Osteoblast (primary cell): Measurements from ENCODE around the gene SMG1. TPM values are rescaled to one million over a fixed set of nuclear protein-coding genes. Genes with fewer than 3 reads are reported as not detected.

ENCODE experiments used
- DNase-seq: peaks from one replicate; pipeline ENCODE4 v3.0.0; 2011; ENCODE audit warnings: low spot score, mixed read lengths; ENCODE audit not compliant: insufficient read length; ENCODE audit errors: missing footprints
- H2AFZ ChIP-seq: 2 replicates; pipeline ENCODE4 v1.6.0; 2011; ENCODE audit warnings: mild to moderate bottlenecking, low read length
- H3K27ac ChIP-seq: 2 replicates; pipeline ENCODE4 v1.5.1; 2011; ENCODE audit warnings: mild to moderate bottlenecking, low read depth, low read length, moderate library complexity
- H3K27me3 ChIP-seq: 2 replicates; pipeline ENCODE4 v1.6.0; 2012; ENCODE audit warnings: mild to moderate bottlenecking, control low read depth, inconsistent platforms, low read length, moderate library complexity; ENCODE audit not compliant: insufficient read depth
- H3K36me3 ChIP-seq: 2 replicates; pipeline ENCODE4 v1.5.1; 2011; ENCODE audit warnings: mild to moderate bottlenecking, low read length, control low read depth, moderate library complexity; ENCODE audit not compliant: insufficient read depth
- H3K4me1 ChIP-seq: 2 replicates; pipeline ENCODE4 v1.5.1; 2011; ENCODE audit warnings: mild to moderate bottlenecking, low read length, control low read depth, moderate library complexity; ENCODE audit not compliant: insufficient read depth
- H3K4me2 ChIP-seq: 2 replicates; pipeline ENCODE4 v1.6.0; 2011; ENCODE audit warnings: mild to moderate bottlenecking, low read length; ENCODE audit not compliant: insufficient read depth
- H3K4me3 ChIP-seq: fragments of 200-600 bp; sonication (generic); 3 replicates; pipeline ENCODE4 v1.5.1; 2012; ENCODE audit warnings: mild to moderate bottlenecking, low read length, inconsistent platforms; ENCODE audit not compliant: insufficient read depth
- H3K79me2 ChIP-seq: 2 replicates; pipeline ENCODE4 v1.6.0; 2012; ENCODE audit warnings: mild to moderate bottlenecking, low read length, control low read depth, inconsistent platforms; ENCODE audit not compliant: insufficient read depth
- H3K9me3 ChIP-seq: 2 replicates; pipeline ENCODE4 v1.5.1; 2011; ENCODE audit warnings: low read depth, low read length, control low read depth
- H4K20me1 ChIP-seq: 2 replicates; pipeline ENCODE4 v1.6.0; 2012; ENCODE audit warnings: mild to moderate bottlenecking, low read length, control low read depth; ENCODE audit not compliant: insufficient read depth
- CTCF ChIP-seq: IDR thresholded peaks from 2 replicates; pipeline ENCODE4 v1.5.1; 2011; ENCODE audit warnings: mild to moderate bottlenecking, low read depth, low read length, moderate library complexity; ENCODE audit errors: extremely low read depth
- total RNA-seq: library from RNA; depleted of rRNA; stranded (reverse); fragments of >200 nt; gene quantifications from 2 replicates; pipeline ENCODE4 v1.2.3, GENCODE V29; 2012

The SMG1 gene
- total RNA-seq, 1 donor, result 101 TPM

GRCh38 chr16:18803569-18804462 is 122.4 kb downstream of the SMG1 start:
- peak overlapping the region; percentile 41 for H3K4me2 ChIP-seq
- H3K27me3 ChIP-seq, result no peaks in the 10 kb centered on the region
- H4K20me1 ChIP-seq, result peaks cover 17% of the 10 kb centered on the region
- H3K36me3 ChIP-seq, result peaks cover 10% of the 10 kb centered on the region
- peaks cover 37% of the 10 kb centered on the region for H3K79me2 ChIP-seq
- peak overlapping the region; percentile 63 for H3K27ac ChIP-seq
- H3K4me1 ChIP-seq, result peaks cover 30% of the 10 kb centered on the region
- no peak overlapping the region for H3K4me3 ChIP-seq
- DNase-seq, result no peak
- H2AFZ ChIP-seq, result no peak overlapping the region
- H3K9me3 ChIP-seq, result no peaks in the 10 kb centered on the region
- TF ChIP-seq CTCF, result no peak

DNA sequence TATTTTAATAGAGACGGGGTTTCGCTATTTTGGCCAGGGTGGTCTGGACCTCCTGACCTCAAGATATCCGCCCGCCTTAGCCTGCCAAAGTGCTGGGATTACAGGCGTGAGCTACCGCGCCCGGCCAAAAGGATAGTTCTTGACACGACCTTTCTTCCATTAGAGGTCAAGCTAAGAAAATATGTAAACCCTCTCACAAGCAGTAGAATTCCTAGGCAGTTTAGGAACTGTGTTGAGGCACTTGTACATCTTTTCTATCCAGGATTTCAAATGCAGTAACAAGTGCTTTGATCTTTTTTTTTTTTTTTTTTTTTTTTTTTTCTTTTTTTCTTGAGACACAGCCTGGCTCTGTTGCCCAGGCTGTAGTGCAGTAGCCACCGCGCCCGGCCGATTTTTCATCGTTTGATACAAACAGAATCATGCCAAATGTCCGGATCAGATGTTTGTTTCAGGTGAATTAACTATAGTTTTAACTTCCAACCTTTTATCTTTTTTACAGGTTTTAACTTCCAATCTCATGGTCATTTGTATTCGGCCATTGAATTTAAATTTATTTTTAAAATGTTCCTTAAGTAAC is 123.4 kb downstream of the SMG1 start:
- Histone ChIP-seq H3K36me3 (peaks cover 12% of the 10 kb centered on the region), H3K4me3 (no peak overlapping the region), H3K79me2 (peaks cover 47% of the 10 kb centered on the region), H3K27ac (no peak overlapping the region), H2AFZ (no peak overlapping the region), H3K4me1 (peaks cover 38% of the 10 kb centered on the region), H3K27me3 (no peaks in the 10 kb centered on the region), H4K20me1 (peaks cover 21% of the 10 kb centered on the region), H3K9me3 (no peaks in the 10 kb centered on the region), H3K4me2 (no peak overlapping the region)
- no peak for DNase-seq
- TF ChIP-seq CTCF, result no peak

DNA sequence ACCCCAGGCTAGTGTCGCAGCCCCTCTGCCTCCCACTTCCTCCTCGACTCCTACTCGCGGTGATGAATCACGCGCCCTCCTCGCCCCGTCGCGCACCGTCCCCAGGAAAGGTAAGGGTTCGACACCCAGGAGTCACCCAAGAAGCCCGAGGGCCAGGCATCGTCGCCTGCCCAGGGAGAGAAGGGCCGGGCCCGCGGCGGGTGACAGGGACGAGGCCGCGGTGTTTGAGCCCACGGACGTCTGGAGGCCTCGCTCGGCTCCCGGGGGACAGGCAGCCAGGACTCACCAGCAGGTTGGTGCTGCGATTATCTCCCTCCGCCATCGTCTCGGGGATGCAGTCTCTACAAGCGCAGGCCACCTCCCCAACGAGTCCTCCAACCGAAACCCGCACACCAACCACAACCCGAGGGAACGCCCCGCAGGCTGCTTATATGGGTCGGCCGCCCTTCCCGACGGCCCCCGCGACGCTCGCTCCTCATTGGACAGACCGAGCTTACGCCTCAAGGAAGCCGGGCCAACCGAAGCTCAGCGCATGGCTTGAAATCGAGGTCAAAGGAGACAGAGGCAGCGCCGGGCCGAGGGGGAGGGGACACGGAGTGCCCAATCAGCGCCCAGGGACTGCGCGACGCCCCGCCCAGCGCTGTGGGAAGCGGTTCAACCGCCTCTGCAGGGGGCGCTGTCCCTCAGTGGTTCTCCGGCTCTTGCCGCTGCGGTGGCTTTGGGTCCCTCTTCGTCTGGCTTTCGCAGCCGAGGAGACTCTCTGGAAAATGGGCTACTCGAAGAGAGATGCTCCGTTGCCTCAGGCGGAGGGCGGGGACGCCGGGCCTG is 124.8 kb downstream of the SMG1 start, which contains the start of gene ARL6IP1:
Gene ARL6IP1, minus strand, starts transcription at position 405 of the 828 bp plus-strand sequence. Its CDS starts 83 bp downstream, at position 322.
- Histone ChIP-seq H4K20me1 (peaks cover 21% of the 10 kb centered on the region), H2AFZ (peak within 1 kb of the TSS; percentile 78), H3K4me3 (peak within 1 kb of the TSS; percentile 99), H3K4me1 (peaks cover 38% of the 10 kb centered on the region), H3K36me3 (peaks cover 22% of the 10 kb centered on the region), H3K27ac (peak within 1 kb of the TSS; percentile 91), H3K9me3 (no peaks in the 10 kb centered on the region), H3K27me3 (no peaks in the 10 kb centered on the region), H3K4me2 (peak within 1 kb of the TSS; percentile 92), H3K79me2 (peaks cover 55% of the 10 kb centered on the region)
- peak; percentile 95 for DNase-seq
- peak; percentile 85 for TF ChIP-seq CTCF
